ENCODE results near the gene PRPF31.
"Not testable (repeated sequence)": the region's sequence is repeated elsewhere in the genome, so short reads cannot be mapped to it uniquely, and the experiment has no call there.

PRPF31 gene

DNA sequence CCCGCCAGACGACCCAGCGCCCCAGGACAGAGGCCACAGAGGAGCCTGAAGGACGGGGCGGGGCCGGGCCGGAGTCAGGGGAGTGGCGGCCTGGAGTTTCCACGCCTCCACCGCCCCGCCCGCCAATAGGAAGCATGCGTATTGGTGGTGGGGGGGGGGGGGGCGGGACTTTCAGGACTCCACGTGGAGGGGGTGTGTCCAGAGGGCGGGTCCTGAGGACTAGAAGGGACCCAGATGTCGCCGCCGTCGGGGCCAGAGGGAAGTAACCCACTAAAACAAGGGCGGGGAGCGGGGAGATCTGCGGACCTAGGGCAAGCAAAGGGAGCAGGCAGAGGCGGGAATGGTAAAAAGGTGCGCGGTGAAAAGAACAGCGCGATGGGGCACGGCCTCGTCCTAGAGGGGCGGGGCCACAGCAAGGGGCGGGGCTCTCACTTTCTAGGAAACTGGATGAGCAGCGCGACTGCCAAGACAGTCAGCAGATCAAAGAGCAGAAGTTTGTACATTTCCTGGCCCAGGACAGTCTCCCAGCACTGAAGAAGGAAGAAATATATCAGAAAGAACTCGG is 46.8 kb downstream of the PRPF31 start:
- peak overlapping the region; percentile 43 for H3K4me3 ChIP-seq (ENCODE audit: low read length)
- TF ChIP-seq, protein P1, sequence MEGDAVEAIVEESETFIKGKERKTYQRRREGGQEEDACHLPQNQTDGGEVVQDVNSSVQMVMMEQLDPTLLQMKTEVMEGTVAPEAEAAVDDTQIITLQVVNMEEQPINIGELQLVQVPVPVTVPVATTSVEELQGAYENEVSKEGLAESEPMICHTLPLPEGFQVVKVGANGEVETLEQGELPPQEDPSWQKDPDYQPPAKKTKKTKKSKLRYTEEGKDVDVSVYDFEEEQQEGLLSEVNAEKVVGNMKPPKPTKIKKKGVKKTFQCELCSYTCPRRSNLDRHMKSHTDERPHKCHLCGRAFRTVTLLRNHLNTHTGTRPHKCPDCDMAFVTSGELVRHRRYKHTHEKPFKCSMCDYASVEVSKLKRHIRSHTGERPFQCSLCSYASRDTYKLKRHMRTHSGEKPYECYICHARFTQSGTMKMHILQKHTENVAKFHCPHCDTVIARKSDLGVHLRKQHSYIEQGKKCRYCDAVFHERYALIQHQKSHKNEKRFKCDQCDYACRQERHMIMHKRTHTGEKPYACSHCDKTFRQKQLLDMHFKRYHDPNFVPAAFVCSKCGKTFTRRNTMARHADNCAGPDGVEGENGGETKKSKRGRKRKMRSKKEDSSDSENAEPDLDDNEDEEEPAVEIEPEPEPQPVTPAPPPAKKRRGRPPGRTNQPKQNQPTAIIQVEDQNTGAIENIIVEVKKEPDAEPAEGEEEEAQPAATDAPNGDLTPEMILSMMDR (IDR thresholded peaks at IDR 0.05; ENCODE audit: insufficient read depth, low read depth, low read length, missing control alignments): no peak
- DNase-seq (ENCODE audit: low read depth): peak; percentile 81

DNA sequence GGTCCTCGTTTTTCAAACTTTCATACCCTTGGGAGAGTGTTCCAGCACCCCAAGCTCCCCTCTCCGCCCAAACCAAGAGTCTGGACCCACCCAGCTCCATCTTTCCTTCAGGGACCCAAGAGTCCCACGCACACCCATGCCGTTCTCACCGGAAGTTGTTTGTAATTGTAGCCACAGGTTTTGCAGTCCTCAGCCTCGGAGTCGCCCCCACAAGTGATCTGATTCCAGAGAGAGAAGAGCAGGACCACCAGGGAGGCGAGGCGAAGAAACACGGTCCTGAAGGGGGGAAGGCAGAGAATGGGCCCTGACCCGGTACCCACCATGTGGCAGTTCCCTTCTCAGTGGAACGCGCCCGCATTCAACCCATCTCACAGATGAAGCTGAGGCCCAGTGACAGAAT is 47.3 kb downstream of the PRPF31 start:
- DNase-seq (ENCODE audit: low read depth): no peak
- TF ChIP-seq, protein P1 (IDR thresholded peaks at IDR 0.05; ENCODE audit: insufficient read depth, low read depth, low read length, missing control alignments): no peak
- H3K4me3 ChIP-seq (ENCODE audit: low read length): no peak overlapping the region

DNA sequence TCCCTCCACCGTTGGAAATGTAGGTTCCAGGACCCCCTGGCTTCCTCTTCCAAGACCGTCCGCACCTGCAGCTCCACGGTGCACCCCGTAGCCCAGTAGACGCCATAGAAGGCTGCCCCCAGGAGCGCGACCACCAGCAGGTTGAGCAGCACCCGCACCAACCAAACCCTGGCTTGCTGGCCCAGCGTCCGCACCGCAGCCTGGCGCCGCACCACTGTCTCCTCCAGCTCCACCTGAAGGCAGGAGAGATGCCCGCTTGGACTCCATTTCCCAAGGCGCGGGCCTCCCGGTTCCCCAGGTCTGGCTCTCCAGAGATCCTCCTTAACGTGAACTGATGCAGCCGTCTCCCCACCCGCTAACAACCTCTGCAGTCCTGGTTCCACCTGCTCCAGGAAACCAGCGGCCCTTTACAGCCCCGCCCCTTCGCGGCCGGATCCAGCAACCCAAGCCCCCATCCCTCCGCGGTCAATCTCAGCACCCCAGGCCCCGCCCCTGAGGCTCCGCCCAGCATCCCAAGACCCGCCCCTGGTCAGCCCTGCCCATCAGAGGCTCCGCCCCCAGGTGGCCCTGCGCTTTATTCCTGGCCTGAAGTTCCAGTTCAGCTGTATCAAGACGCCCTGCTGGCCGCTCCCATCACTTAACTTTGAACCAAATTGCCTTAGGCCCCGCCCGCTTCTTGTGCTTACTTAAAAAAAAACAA is 49.0 kb downstream of the PRPF31 start:
- H3K4me3 ChIP-seq (ENCODE audit: low read length): no peak overlapping the region
- peak; percentile 62 for DNase-seq (ENCODE audit: low read depth)
- TF ChIP-seq, protein P1 (IDR thresholded peaks at IDR 0.05; ENCODE audit: insufficient read depth, low read depth, low read length, missing control alignments): no peak

- TF ChIP-seq, protein P1 (IDR thresholded peaks at IDR 0.05; ENCODE audit: insufficient read depth, low read depth, low read length, missing control alignments): no peak
- no peak overlapping the region for H3K4me3 ChIP-seq (ENCODE audit: low read length)
- DNase-seq (ENCODE audit: low read depth): no peak
Measured at GRCh38 chr19:54165222-54165621, 49.7 kb downstream of the PRPF31 start.

GRCh38 chr19:54168174-54168917 is 52.8 kb downstream of the PRPF31 start:
- peak; percentile 83 for DNase-seq (ENCODE audit: low read depth)
- TF ChIP-seq, protein P1 (IDR thresholded peaks at IDR 0.05; ENCODE audit: insufficient read depth, low read depth, low read length, missing control alignments): peak; percentile 81
- no peak overlapping the region for H3K4me3 ChIP-seq (ENCODE audit: low read length)

DNA sequence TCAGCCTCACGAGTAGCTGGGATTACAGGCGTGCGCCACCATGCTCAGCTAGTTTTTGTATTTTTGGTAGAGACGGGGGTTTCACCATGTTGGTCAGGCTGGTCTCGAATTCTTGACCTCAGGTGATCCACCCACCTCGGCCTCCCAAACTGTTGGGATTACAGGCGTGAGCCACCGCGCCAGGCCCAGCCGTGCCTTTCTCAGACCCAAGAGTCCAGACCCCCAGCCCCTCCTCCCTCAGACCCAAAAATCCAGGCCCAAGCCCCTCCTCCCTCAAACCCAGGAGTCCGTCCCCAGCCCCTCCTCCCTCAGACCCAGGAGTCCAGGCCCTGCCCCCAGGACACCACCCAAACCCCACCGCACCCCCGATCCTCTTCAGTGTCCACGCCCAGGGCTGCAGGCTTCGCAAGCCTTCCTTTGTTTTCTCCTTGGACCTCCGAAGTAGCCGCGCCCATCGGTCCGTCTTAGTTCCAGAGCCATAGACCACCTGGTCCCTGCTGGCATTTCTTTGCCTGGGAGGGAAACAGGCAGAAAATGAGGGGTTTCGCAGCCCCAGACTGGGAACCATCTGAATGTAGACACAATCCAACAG is 53.7 kb downstream of the PRPF31 start:
- no peak for DNase-seq (ENCODE audit: low read depth)
- TF ChIP-seq, protein P1 (IDR thresholded peaks at IDR 0.05; ENCODE audit: insufficient read depth, low read depth, low read length, missing control alignments): no peak
- no peak overlapping the region for H3K4me3 ChIP-seq (ENCODE audit: low read length)

DNA sequence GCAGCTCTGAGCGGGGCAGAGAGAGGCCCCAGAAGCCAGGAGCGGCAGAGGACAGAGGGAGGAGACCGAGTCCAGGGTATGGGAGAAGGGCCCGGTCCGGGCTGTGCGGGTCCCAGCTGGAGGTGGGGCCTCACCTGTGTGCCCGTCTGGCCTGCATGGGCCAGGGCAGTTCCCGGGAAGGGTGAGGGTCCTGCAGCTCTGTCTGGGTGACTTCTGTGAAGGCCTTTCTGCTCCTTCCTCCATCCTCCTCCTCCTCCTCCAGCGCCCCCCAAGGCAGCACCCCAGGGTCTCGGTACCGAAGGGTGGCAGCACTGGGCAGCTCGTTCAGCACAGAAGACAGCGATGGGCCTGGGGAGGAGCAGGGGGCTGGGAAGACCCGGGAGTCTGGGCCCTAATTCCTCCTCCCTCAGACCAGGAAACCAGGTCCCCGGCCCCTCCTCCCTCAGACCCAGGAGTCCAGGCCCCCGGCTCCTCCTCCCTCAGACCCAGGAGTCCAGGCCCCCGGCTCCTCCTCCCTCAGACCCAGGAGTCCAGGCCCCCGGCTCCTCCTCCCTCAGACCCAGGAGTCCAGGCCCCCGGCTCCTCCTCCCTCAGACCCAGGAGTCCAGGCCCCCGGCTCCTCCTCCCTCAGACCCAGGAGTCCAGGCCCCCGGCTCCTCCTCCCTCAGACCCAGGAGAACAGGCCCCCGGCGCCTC is 56.3 kb downstream of the PRPF31 start:
- H3K4me3 ChIP-seq (ENCODE audit: low read length): peak overlapping the region; percentile 63
- not testable (repeated sequence) for DNase-seq (ENCODE audit: low read depth)
